ENCODE measurements around the gene MS4A7. TPM values are rescaled to one million over a fixed set of nuclear protein-coding genes. Genes with fewer than 3 reads are reported as not detected.
"Not testable (repeated sequence)": the region's sequence is repeated elsewhere in the genome, so short reads cannot be mapped to it uniquely, and the experiment has no call there.

The MS4A7 gene
- total RNA-seq, 3 donors from 2014 or later (not counting 1 experiment from before 2014, with no cell fraction given): 4.8 to 44.3 (median 8.0) TPM

GRCh38 chr11:60360621-60361020, 17.7 kb upstream of the MS4A7 start:
- Histone ChIP-seq H3K4me1 (ENCODE audit: control insufficient read depth, insufficient read depth, low read length) (no peaks in the 10 kb centered on the region), H3K27me3 (ENCODE audit: control insufficient read depth, insufficient read depth, low read length) (no peaks in the 10 kb centered on the region), H3K27ac (ENCODE audit: low read length) (no peak overlapping the region), H3K4me3 (ENCODE audit: low read length) (no peak overlapping the region), H3K36me3 (ENCODE audit: control insufficient read depth, insufficient read depth, low read length) (no peaks in the 10 kb centered on the region), H3K9me3 (ENCODE audit: control insufficient read depth, insufficient read depth, low read length) (peaks cover 7% of the 10 kb centered on the region)
- intact Hi-C loops (cut with micrococcal nuclease): loop anchor here (5.0 kb wide), 1 partner anchor 127 kb away; no protein-coding TSS in a partner anchor
- whole genome bisulfite sequencing (ENCODE audit: insufficient coverage): 88% methylated on average over 4 of the region's 4 CpGs
- DNase-seq (no peak), ATAC-seq (no peak)
- H3K9me3 Mint-ChIP-seq: no peaks in the 10 kb centered on the region
- H3K4me1 Mint-ChIP-seq: peaks cover 0 to 8% of the 10 kb centered on the region in 2 donors
- H3K4me3 Mint-ChIP-seq: no peak overlapping the region
- TF ChIP-seq CTCF (IDR thresholded peaks at IDR 0.05): no peak
- no peak overlapping the region for H3K27ac Mint-ChIP-seq
- H3K27me3 Mint-ChIP-seq (ENCODE audit: low read depth in 2 of 2): peaks cover 10 to 24% of the 10 kb centered on the region in 2 donors
- no peaks in the 10 kb centered on the region for H3K36me3 Mint-ChIP-seq

- Mint-ChIP-seq H3K4me1 (peaks cover 0 to 8% of the 10 kb centered on the region in 2 donors), H3K27me3 (ENCODE audit: low read depth in 2 of 2) (peaks cover 10 to 24% of the 10 kb centered on the region in 2 donors), H3K36me3 (no peaks in the 10 kb centered on the region), H3K27ac (no peak overlapping the region), H3K9me3 (no peaks in the 10 kb centered on the region), H3K4me3 (no peak overlapping the region)
- H3K4me3 ChIP-seq (ENCODE audit: low read length): no peak overlapping the region
- no peak overlapping the region for H3K27ac ChIP-seq (ENCODE audit: low read length)
- peaks cover 7% of the 10 kb centered on the region for H3K9me3 ChIP-seq (ENCODE audit: control insufficient read depth, insufficient read depth, low read length)
- WGBS (ENCODE audit: insufficient coverage): 43% methylated on average over 1 of the region's 1 CpG
- H3K27me3 ChIP-seq (ENCODE audit: control insufficient read depth, insufficient read depth, low read length): no peaks in the 10 kb centered on the region
- ATAC-seq (no peak), DNase-seq (no peak)
- no peaks in the 10 kb centered on the region for H3K36me3 ChIP-seq (ENCODE audit: control insufficient read depth, insufficient read depth, low read length)
- no peak for TF ChIP-seq CTCF (IDR thresholded peaks at IDR 0.05)
- H3K4me1 ChIP-seq (ENCODE audit: control insufficient read depth, insufficient read depth, low read length): no peaks in the 10 kb centered on the region
- intact Hi-C loops (cut with micrococcal nuclease): loop anchor here (5.0 kb wide), 1 partner anchor 125 kb away; no protein-coding TSS in a partner anchor
Measured at GRCh38 chr11:60362241-60362640, 16.1 kb upstream of the MS4A7 start.

GRCh38 chr11:60363542-60364470, 14.5 kb upstream of the MS4A7 start:
- peak overlapping the region; percentile 50 for H3K27ac ChIP-seq (ENCODE audit: low read length)
- H3K4me1 ChIP-seq (ENCODE audit: control insufficient read depth, insufficient read depth, low read length): peaks cover 3% of the 10 kb centered on the region
- ATAC-seq: peak; percentile 42 to 75 (median 63)
- Mint-ChIP-seq H3K4me1 (peaks cover 0 to 8% of the 10 kb centered on the region in 2 donors), H3K9me3 (no peaks in the 10 kb centered on the region), H3K27ac (peak overlapping the region in 1 of 2 donors; percentile 14), H3K4me3 (no peak overlapping the region), H3K36me3 (no peaks in the 10 kb centered on the region), H3K27me3 (ENCODE audit: low read depth in 2 of 2) (peaks cover 12 to 24% of the 10 kb centered on the region in 2 donors)
- H3K27me3 ChIP-seq (ENCODE audit: control insufficient read depth, insufficient read depth, low read length): no peaks in the 10 kb centered on the region
- peaks cover 7% of the 10 kb centered on the region for H3K9me3 ChIP-seq (ENCODE audit: control insufficient read depth, insufficient read depth, low read length)
- peak; percentile 29 to 79 for DNase-seq
- 44% methylated on average over 3 of the region's 7 CpGs for WGBS (ENCODE audit: insufficient coverage)
- TF ChIP-seq CTCF (IDR thresholded peaks at IDR 0.05): peak; percentile 89
- intact Hi-C loops (cut with micrococcal nuclease): loop anchor here (1.0 to 5.0 kb wide), 2 partner anchors 123 to 254 kb away; no protein-coding TSS in a partner anchor
- no peaks in the 10 kb centered on the region for H3K36me3 ChIP-seq (ENCODE audit: control insufficient read depth, insufficient read depth, low read length)
- peak overlapping the region; percentile 24 for H3K4me3 ChIP-seq (ENCODE audit: low read length)

- not testable (repeated sequence) for H3K4me3 Mint-ChIP-seq; H3K4me3 ChIP-seq (ENCODE audit: low read length); H3K9me3 Mint-ChIP-seq
Measured at GRCh38 chr11:60366262-60366904, 11.9 kb upstream of the MS4A7 start.

More at GRCh38 chr11:60366262-60366904, 11.9 kb upstream of the MS4A7 start:
- ATAC-seq; H3K36me3 ChIP-seq (ENCODE audit: control insufficient read depth, insufficient read depth, low read length); H3K36me3 Mint-ChIP-seq; DNase-seq; H3K27ac Mint-ChIP-seq; H3K4me1 ChIP-seq (ENCODE audit: control insufficient read depth, insufficient read depth, low read length); H3K4me1 Mint-ChIP-seq; H3K27me3 ChIP-seq (ENCODE audit: control insufficient read depth, insufficient read depth, low read length); H3K9me3 ChIP-seq (ENCODE audit: control insufficient read depth, insufficient read depth, low read length); intact Hi-C loops (cut with micrococcal nuclease): not testable (repeated sequence)
- peak overlapping the region; percentile 12 for H3K27ac ChIP-seq (ENCODE audit: low read length)
- peaks cover 12 to 24% of the 10 kb centered on the region in 2 donors for H3K27me3 Mint-ChIP-seq (ENCODE audit: low read depth in 2 of 2)
- WGBS (ENCODE audit: insufficient coverage): 95% methylated on average over 9 of the region's 15 CpGs

Data from natural killer cell (primary cell).